22Rv1 (cell line): ENCODE data around the gene SLC25A22.

Experiments
- CTCF ChIP-seq: fragments of 450-650 bp; IDR thresholded peaks from 2 replicates; pipeline ENCODE4 v1.5.1; 2017; ENCODE audit warnings: mild to moderate bottlenecking
- ZFX ChIP-seq: fragments of 450-650 bp; IDR thresholded peaks from 2 replicates; pipeline ENCODE4 v1.6.1; 2017; ENCODE audit warnings: antibody characterized with exemption, borderline replicate concordance

GRCh38 chr11:761526-762108 lies 36.5 kb downstream of the SLC25A22 start:
- TF ChIP-seq CTCF (no peak), ZFX (no peak)
